K562 (cell line): Measurements from ENCODE around the gene NKX6-2.

Experiments used
- CAMTA2 ChIP-seq: fragments of 250-450 bp; sonication (Bioruptor Pico); conservative IDR thresholded peaks from 2 replicates; pipeline ENCODE4 v1.5.1; 2022
- MCM7 ChIP-seq, 2 experiments: fragments of 450-650 bp; IDR thresholded peaks; 2 replicates each; pipeline ENCODE4 v1.6.1; 2016 to 2018
- MTA1 ChIP-seq: fragments of 450-650 bp; IDR thresholded peaks from 2 replicates; pipeline ENCODE4 v1.6.1; 2017; ENCODE audit warnings: borderline replicate concordance
- SMAD3 ChIP-seq: fragments of 450-650 bp; formaldehyde crosslinking; conservative IDR thresholded peaks from 2 replicates; pipeline ENCODE4 v1.4.0; 2020; ENCODE audit warnings: mild to moderate bottlenecking
- TF ChIP-seq, protein P1 (sequence below): sonication (generic); formaldehyde crosslinking; IDR thresholded peaks from 2 replicates; pipeline ENCODE4 v1.9.0; 2022; ENCODE audit warnings: mild to moderate bottlenecking, missing genetic modification reagents
- TF ChIP-seq, protein P2 (sequence below), 3 experiments: IDR thresholded peaks in 2 of 3; conservative IDR thresholded peaks in 1 of 3; 2 replicates each; pipeline ENCODE4 v1.5.1; 2011 to 2012; ENCODE audit warnings: low read length in 3 of 3, mild to moderate bottlenecking in 3 of 3, control low read depth in 2 of 3, improper control_type of control experiment in 1 of 3, inconsistent platforms in 1 of 3, low read depth in 1 of 3, mixed read lengths in 1 of 3, moderate library complexity in 1 of 3; ENCODE audit not compliant: insufficient read depth in 2 of 3

DNA sequence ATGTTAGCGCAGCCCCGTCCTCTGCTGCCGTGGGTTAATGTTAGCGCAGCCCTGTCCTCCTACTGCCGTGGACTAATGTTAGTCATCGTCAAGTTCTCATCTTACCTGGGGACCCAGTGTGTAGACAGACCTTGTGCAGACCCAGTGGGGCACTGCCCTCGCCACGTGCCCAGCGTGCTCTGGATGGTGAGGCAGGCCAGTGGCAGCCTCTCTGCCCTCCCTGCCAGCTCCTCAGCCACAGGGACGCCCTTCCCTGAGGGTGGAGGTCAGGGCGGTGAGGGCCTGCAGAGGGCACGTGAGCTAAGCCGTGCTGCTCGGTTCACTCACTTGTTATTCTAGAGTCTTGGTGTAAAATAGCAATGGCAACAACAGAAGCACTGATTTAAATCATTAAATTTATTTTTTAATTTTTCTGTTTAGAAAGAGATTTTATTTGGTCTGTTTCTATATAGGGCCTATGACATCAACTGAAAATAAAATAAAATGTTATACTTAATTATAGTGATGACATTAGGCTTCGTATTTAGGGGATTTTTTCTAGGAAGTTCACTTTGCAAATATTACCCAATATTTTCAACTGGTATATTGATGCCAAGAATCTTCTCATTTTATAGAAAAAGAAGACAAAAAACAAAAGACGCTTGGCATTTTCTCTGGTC, 48.4 kb downstream of the NKX6-2 start:
- TF ChIP-seq, protein P1, sequence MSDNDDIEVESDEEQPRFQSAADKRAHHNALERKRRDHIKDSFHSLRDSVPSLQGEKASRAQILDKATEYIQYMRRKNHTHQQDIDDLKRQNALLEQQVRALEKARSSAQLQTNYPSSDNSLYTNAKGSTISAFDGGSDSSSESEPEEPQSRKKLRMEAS (CRISPR knock-in tag) = no peak
- TF ChIP-seq, protein P2, sequence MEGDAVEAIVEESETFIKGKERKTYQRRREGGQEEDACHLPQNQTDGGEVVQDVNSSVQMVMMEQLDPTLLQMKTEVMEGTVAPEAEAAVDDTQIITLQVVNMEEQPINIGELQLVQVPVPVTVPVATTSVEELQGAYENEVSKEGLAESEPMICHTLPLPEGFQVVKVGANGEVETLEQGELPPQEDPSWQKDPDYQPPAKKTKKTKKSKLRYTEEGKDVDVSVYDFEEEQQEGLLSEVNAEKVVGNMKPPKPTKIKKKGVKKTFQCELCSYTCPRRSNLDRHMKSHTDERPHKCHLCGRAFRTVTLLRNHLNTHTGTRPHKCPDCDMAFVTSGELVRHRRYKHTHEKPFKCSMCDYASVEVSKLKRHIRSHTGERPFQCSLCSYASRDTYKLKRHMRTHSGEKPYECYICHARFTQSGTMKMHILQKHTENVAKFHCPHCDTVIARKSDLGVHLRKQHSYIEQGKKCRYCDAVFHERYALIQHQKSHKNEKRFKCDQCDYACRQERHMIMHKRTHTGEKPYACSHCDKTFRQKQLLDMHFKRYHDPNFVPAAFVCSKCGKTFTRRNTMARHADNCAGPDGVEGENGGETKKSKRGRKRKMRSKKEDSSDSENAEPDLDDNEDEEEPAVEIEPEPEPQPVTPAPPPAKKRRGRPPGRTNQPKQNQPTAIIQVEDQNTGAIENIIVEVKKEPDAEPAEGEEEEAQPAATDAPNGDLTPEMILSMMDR (IDR thresholded peaks at IDR 0.05 in 2 of 3, conservative IDR thresholded peaks at IDR 0.05 in 1 of 3; ENCODE audit: insufficient read depth in 2 of 3, low read depth in 1 of 3, low read length in 3 of 3) = no peak
- TF ChIP-seq CAMTA2 (CRISPR knock-in tag) (no peak), MCM7 (IDR thresholded peaks at IDR 0.05) (no peak), MTA1 (no peak), SMAD3 (CRISPR knock-in tag) (no peak)
